SK-N-SH (cell line): ENCODE results near the gene PRAMEF15.
"Not testable (repeated sequence)": the region's sequence is repeated elsewhere in the genome, so short reads cannot be mapped to it uniquely, and the experiment has no call there.

Source experiments
- CTCF ChIP-seq: fragments of 200-600 bp; sonication (generic); IDR thresholded peaks from 2 replicates; pipeline ENCODE4 v1.6.1; 2017; ENCODE audit warnings: antibody characterized with exemption, mild to moderate bottlenecking, moderate library complexity
- EZH2phosphoT487 ChIP-seq: fragments of 200-600 bp; sonication (generic); IDR thresholded peaks from 2 replicates; pipeline ENCODE4 v1.6.1; 2017; ENCODE audit warnings: low read depth, mixed run types, mild to moderate bottlenecking, antibody characterized with exemption, moderate library complexity, borderline replicate concordance
- RAD21 ChIP-seq: IDR thresholded peaks from 2 replicates; pipeline ENCODE4 v1.6.1; 2012; ENCODE audit warnings: mild to moderate bottlenecking, low read length
- SIN3A ChIP-seq: IDR thresholded peaks from 2 replicates; pipeline ENCODE4 v1.6.1; 2012; ENCODE audit warnings: low read depth, mild to moderate bottlenecking, low read length, moderate library complexity, borderline replicate concordance
- TF ChIP-seq, protein P1 (sequence below): IDR thresholded peaks from 2 replicates; pipeline ENCODE4 v1.6.1; 2012; ENCODE audit warnings: mild to moderate bottlenecking, low read depth, low read length, moderate library complexity

DNA sequence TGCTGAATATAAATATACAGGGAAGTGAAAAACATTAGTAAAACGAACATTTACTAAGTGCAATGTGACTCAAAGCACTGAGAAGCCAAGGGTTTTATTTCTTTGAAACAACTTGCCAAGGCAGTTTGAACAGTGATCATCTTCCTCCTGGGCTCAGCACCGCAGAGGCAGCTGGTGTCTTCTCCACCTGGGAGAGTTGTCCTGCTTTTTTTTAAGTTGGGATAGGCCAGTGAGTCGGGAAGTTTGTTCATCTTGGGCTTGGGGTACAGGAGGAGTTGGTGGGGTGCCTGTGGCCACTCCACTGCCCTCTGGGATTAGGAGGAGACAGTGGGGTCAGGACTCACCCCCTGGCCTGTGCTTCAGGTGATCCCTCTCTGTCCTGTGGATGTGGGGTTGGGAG is 26.4 kb upstream of the PRAMEF15 start:
- not testable (repeated sequence) for TF ChIP-seq CTCF, RAD21, EZH2phosphoT487, SIN3A
- TF ChIP-seq, protein P1, sequence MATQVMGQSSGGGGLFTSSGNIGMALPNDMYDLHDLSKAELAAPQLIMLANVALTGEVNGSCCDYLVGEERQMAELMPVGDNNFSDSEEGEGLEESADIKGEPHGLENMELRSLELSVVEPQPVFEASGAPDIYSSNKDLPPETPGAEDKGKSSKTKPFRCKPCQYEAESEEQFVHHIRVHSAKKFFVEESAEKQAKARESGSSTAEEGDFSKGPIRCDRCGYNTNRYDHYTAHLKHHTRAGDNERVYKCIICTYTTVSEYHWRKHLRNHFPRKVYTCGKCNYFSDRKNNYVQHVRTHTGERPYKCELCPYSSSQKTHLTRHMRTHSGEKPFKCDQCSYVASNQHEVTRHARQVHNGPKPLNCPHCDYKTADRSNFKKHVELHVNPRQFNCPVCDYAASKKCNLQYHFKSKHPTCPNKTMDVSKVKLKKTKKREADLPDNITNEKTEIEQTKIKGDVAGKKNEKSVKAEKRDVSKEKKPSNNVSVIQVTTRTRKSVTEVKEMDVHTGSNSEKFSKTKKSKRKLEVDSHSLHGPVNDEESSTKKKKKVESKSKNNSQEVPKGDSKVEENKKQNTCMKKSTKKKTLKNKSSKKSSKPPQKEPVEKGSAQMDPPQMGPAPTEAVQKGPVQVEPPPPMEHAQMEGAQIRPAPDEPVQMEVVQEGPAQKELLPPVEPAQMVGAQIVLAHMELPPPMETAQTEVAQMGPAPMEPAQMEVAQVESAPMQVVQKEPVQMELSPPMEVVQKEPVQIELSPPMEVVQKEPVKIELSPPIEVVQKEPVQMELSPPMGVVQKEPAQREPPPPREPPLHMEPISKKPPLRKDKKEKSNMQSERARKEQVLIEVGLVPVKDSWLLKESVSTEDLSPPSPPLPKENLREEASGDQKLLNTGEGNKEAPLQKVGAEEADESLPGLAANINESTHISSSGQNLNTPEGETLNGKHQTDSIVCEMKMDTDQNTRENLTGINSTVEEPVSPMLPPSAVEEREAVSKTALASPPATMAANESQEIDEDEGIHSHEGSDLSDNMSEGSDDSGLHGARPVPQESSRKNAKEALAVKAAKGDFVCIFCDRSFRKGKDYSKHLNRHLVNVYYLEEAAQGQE, result not testable (repeated sequence)
